C4-2B (cell line): ENCODE results near the gene NRN1L.
"Not testable (repeated sequence)": the region's sequence is repeated elsewhere in the genome, so short reads cannot be mapped to it uniquely, and the experiment has no call there.

Experiments
- ZFX ChIP-seq: fragments of 450-650 bp; IDR thresholded peaks from 2 replicates; pipeline ENCODE4 v1.6.1; 2017
- TF ChIP-seq, protein P1 (sequence below): fragments of 450-650 bp; conservative IDR thresholded peaks from 2 replicates; pipeline ENCODE4 v1.5.1; 2017; ENCODE audit warnings: mild to moderate bottlenecking

GRCh38 chr16:67837190-67837589 is 47.5 kb upstream of the NRN1L start:
- TF ChIP-seq, protein P1, sequence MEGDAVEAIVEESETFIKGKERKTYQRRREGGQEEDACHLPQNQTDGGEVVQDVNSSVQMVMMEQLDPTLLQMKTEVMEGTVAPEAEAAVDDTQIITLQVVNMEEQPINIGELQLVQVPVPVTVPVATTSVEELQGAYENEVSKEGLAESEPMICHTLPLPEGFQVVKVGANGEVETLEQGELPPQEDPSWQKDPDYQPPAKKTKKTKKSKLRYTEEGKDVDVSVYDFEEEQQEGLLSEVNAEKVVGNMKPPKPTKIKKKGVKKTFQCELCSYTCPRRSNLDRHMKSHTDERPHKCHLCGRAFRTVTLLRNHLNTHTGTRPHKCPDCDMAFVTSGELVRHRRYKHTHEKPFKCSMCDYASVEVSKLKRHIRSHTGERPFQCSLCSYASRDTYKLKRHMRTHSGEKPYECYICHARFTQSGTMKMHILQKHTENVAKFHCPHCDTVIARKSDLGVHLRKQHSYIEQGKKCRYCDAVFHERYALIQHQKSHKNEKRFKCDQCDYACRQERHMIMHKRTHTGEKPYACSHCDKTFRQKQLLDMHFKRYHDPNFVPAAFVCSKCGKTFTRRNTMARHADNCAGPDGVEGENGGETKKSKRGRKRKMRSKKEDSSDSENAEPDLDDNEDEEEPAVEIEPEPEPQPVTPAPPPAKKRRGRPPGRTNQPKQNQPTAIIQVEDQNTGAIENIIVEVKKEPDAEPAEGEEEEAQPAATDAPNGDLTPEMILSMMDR: not testable (repeated sequence)
- not testable (repeated sequence) for TF ChIP-seq ZFX
